Panc1 (cell line): ENCODE results near the gene STIP1. TPM values are rescaled to one million over a fixed set of nuclear protein-coding genes. Genes with fewer than 3 reads are reported as not detected.

Experiments used
- ATAC-seq: fragments of 200-7000 bp; cut with Tn5 transposase; 2 replicates; pipeline ENCODE4 v1.9.1; 2020; ENCODE audit warnings: mild to moderate bottlenecking, moderate library complexity
- BruUV-seq: library from RNA; stranded (reverse); fragments of 400-500 nt; replicated peaks from 2 replicates; lab custom pipeline; 2021; lab: Mats Ljungman, UMichigan
- CTCF ChIA-PET: fragments of 300-600 bp; sonication (Branson Sonifier 250); formaldehyde crosslinking; loops from one replicate; lab custom pipeline; 2022; ENCODE audit warnings: antibody characterized with exemption; lab: Charles Lee
- POLR2A ChIA-PET: fragments of 300-600 bp; sonication (Branson Sonifier 250); formaldehyde crosslinking; loops from one replicate; lab custom pipeline; 2022; ENCODE audit warnings: antibody characterized with exemption; lab: Charles Lee
- DNase-seq: peaks from one replicate; pipeline ENCODE4 v3.0.0-alpha.2; 2010; ENCODE audit warnings: low read depth, low spot score
- H3K27ac ChIP-seq: 2 replicates; pipeline ENCODE4 v1.5.1; 2011; ENCODE audit warnings: mild to moderate bottlenecking, low read length, inconsistent platforms
- H3K27me3 ChIP-seq: fragments of 200-500 bp; sonication (Bioruptor generic); 2 replicates; pipeline ENCODE4 v1.6.0; 2014; ENCODE audit warnings: low read length, inconsistent platforms; ENCODE audit not compliant: control insufficient read depth, insufficient read depth
- H3K36me3 ChIP-seq: fragments of 200-500 bp; sonication (Bioruptor generic); 2 replicates; pipeline ENCODE4 v1.5.1; 2014; ENCODE audit warnings: inconsistent platforms, mild to moderate bottlenecking, low read length, moderate library complexity; ENCODE audit not compliant: control insufficient read depth, insufficient read depth
- H3K4me1 ChIP-seq: 2 replicates; pipeline ENCODE4 v1.5.1; 2011; ENCODE audit warnings: inconsistent platforms, mild to moderate bottlenecking, low read length, moderate library complexity; ENCODE audit not compliant: control insufficient read depth, insufficient read depth
- H3K4me3 ChIP-seq, 2 experiments: 2 replicates each; pipeline ENCODE4 v1.5.1; 2011 to 2012; ENCODE audit warnings: low read depth in 2 of 2, low read length in 2 of 2, mild to moderate bottlenecking in 2 of 2, inconsistent platforms in 1 of 2, moderate library complexity in 1 of 2
- H3K9me3 ChIP-seq: fragments of 200-500 bp; sonication (Bioruptor generic); 2 replicates; pipeline ENCODE4 v1.5.1; 2014; ENCODE audit warnings: low read depth, mild to moderate bottlenecking, inconsistent platforms, low read length, moderate library complexity; ENCODE audit not compliant: control insufficient read depth, insufficient read depth
- SIN3A ChIP-seq: IDR thresholded peaks from 2 replicates; pipeline ENCODE4 v1.6.1; 2012; ENCODE audit warnings: low read depth, mild to moderate bottlenecking, low read length, moderate library complexity, borderline replicate concordance; ENCODE audit not compliant: insufficient read depth
- TCF7L2 ChIP-seq: IDR thresholded peaks from 2 replicates; pipeline ENCODE4 v1.6.1; 2011; ENCODE audit warnings: mild to moderate bottlenecking, low read depth, low read length, inconsistent platforms
- in situ Hi-C: cut with HindIII; loops from 2 replicates; pipeline ENCODE4 v1.10.0; 2016; ENCODE audit warnings: low sequenced_read_pairs, low pct_unique_long_range_greater_than_20kb
- intact Hi-C: fragments of 100-400 bp; cut with micrococcal nuclease; formaldehyde crosslinking; loops from one replicate; pipeline ENCODE4 v1.10.0; 2022; ENCODE audit not compliant: unreplicated experiment
- total RNA-seq: library from RNA; stranded (reverse); gene quantifications from one replicate; pipeline ENCODE4 v1.2.1, GENCODE V29; 2021; ENCODE audit not compliant: unreplicated experiment
- TF ChIP-seq, protein P1 (sequence below), 2 experiments: IDR thresholded peaks; 2 replicates each; pipeline ENCODE4 v1.6.1; 2011 to 2012; ENCODE audit warnings: low read depth in 2 of 2, control low read depth in 1 of 2, low read length in 1 of 2, mild to moderate bottlenecking in 1 of 2, moderate library complexity in 1 of 2; ENCODE audit not compliant: insufficient read depth in 1 of 2
- TF ChIP-seq, protein P2 (sequence below): fragments of 450-650 bp; IDR thresholded peaks from 2 replicates; pipeline ENCODE4 v1.5.1; 2017; ENCODE audit warnings: mild to moderate bottlenecking

STIP1 gene
- total RNA-seq, 1 experiment from 2014 or later = 344 TPM

DNA sequence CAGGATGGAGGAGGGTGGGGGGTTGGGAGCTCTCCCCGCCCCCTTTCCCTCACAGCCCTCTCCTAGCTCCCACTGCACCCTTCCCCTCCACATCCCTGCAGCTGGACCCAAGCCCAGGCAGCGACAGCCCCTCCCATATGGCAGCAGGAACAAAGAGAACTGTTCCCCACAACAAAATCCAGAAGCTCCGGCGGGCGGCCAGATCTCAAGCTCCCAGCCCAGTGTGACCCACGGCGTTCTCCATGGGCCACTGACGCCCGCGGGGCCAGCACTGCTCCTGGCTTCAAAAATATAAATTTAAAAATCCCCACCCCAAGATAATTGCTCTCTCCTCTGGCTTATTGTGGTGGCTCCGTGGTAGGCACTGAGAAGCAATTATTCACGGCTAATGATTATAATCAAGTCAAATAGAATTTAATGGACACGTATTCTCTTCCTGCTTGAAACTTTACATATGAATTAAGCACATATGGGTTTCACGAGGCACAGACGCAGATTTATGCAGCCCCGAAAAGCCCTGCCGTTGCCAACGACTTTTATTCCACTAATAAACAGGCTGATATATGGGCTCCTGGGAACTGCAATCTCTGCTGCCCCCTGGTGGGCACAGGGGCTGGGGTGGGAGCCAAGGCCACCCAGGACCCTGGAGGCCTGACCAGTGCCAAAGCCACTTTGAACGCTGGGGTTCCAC lies 37.6 kb upstream of the STIP1 start:
- Histone ChIP-seq H3K4me1 (peaks cover 8% of the 10 kb centered on the region), H3K27ac (no peak overlapping the region), H3K36me3 (no peaks in the 10 kb centered on the region), H3K9me3 (no peaks in the 10 kb centered on the region), H3K4me3 (no peak overlapping the region), H3K27me3 (no peaks in the 10 kb centered on the region)
- in situ Hi-C loops = no loop called here
- peak; percentile 82 for ATAC-seq
- TF ChIP-seq, protein P1, sequence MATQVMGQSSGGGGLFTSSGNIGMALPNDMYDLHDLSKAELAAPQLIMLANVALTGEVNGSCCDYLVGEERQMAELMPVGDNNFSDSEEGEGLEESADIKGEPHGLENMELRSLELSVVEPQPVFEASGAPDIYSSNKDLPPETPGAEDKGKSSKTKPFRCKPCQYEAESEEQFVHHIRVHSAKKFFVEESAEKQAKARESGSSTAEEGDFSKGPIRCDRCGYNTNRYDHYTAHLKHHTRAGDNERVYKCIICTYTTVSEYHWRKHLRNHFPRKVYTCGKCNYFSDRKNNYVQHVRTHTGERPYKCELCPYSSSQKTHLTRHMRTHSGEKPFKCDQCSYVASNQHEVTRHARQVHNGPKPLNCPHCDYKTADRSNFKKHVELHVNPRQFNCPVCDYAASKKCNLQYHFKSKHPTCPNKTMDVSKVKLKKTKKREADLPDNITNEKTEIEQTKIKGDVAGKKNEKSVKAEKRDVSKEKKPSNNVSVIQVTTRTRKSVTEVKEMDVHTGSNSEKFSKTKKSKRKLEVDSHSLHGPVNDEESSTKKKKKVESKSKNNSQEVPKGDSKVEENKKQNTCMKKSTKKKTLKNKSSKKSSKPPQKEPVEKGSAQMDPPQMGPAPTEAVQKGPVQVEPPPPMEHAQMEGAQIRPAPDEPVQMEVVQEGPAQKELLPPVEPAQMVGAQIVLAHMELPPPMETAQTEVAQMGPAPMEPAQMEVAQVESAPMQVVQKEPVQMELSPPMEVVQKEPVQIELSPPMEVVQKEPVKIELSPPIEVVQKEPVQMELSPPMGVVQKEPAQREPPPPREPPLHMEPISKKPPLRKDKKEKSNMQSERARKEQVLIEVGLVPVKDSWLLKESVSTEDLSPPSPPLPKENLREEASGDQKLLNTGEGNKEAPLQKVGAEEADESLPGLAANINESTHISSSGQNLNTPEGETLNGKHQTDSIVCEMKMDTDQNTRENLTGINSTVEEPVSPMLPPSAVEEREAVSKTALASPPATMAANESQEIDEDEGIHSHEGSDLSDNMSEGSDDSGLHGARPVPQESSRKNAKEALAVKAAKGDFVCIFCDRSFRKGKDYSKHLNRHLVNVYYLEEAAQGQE (IDR thresholded peaks at IDR 0.05; ENCODE audit: insufficient read depth in 1 of 2, low read depth in 2 of 2, low read length in 1 of 2) = no peak
- TF ChIP-seq, protein P2, sequence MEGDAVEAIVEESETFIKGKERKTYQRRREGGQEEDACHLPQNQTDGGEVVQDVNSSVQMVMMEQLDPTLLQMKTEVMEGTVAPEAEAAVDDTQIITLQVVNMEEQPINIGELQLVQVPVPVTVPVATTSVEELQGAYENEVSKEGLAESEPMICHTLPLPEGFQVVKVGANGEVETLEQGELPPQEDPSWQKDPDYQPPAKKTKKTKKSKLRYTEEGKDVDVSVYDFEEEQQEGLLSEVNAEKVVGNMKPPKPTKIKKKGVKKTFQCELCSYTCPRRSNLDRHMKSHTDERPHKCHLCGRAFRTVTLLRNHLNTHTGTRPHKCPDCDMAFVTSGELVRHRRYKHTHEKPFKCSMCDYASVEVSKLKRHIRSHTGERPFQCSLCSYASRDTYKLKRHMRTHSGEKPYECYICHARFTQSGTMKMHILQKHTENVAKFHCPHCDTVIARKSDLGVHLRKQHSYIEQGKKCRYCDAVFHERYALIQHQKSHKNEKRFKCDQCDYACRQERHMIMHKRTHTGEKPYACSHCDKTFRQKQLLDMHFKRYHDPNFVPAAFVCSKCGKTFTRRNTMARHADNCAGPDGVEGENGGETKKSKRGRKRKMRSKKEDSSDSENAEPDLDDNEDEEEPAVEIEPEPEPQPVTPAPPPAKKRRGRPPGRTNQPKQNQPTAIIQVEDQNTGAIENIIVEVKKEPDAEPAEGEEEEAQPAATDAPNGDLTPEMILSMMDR = peak; percentile 95
- TF ChIP-seq SIN3A = no peak
- no peak for DNase-seq
- intact Hi-C loops = no loop called here
- no TSS peak for BruUV-seq
- ChIA-PET POLR2A (no interaction called here), CTCF (interaction anchor here (0.6 to 0.8 kb wide), 3 partner anchors 16 to 108 kb away, joined by 3 to 4 read pairs (median 3); no protein-coding TSS in a partner anchor)

DNA sequence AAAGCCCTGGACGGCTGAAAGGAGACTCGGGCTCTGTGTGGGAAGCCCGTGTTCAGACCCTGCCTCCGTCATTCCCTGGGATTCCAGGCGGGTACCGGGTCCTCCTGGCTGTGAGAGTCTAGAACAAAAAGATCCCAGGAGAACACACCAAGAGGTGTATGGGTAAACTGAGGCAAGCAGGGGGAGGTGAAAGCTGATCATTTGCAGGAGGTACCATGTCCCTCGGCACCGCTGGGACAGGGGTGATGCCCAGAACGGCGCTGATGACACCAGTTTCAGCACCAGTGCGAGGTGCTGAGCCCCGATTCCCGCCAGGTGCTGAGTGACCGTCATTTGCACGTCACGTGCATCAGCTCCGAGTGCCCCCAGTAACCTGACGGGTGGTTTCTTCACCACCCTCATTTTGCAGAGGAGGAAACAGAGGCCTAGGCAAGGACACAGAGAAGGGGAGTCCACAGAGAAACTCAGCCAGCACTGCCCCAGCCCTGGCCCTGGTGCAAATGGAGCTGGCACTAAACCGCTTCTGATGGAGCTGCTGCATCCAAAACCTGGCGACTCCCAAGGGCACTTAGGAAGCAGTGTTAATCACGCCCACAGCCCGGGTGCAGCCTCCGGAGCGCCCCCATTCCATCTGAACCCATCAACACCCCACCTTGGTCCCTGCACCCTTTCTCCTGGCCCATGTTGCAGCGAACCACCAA lies 36.9 kb upstream of the STIP1 start:
- in situ Hi-C loops = no loop called here
- Histone ChIP-seq H3K27me3 (no peaks in the 10 kb centered on the region), H3K27ac (no peak overlapping the region), H3K4me1 (peaks cover 11% of the 10 kb centered on the region), H3K36me3 (no peaks in the 10 kb centered on the region), H3K9me3 (no peaks in the 10 kb centered on the region), H3K4me3 (no peak overlapping the region)
- DNase-seq = no peak
- no peak for ATAC-seq
- no TSS peak for BruUV-seq
- ChIA-PET POLR2A (interaction anchor here (0.6 kb wide), 1 partner anchor 155 kb away, joined by 3 read pairs; no protein-coding TSS in a partner anchor), CTCF (interaction anchor here (0.6 to 1.2 kb wide), 4 partner anchors 8 to 238 kb away, joined by 3 to 12 read pairs (median 4); no protein-coding TSS in a partner anchor)
- intact Hi-C loops = no loop called here
- TF ChIP-seq, protein P2 = peak; percentile 75
- no peak for TF ChIP-seq TCF7L2
